NCI-H187 treated with DMSO at 0.1 percent for 48 hours (cell line): ENCODE measurements around the gene HLA-DRA.

ENCODE experiments used
- DNase-seq: peaks from one replicate; lab custom pipeline; 2025; lab: John Stamatoyannopoulos, UW

HLA-DRA gene

DNA sequence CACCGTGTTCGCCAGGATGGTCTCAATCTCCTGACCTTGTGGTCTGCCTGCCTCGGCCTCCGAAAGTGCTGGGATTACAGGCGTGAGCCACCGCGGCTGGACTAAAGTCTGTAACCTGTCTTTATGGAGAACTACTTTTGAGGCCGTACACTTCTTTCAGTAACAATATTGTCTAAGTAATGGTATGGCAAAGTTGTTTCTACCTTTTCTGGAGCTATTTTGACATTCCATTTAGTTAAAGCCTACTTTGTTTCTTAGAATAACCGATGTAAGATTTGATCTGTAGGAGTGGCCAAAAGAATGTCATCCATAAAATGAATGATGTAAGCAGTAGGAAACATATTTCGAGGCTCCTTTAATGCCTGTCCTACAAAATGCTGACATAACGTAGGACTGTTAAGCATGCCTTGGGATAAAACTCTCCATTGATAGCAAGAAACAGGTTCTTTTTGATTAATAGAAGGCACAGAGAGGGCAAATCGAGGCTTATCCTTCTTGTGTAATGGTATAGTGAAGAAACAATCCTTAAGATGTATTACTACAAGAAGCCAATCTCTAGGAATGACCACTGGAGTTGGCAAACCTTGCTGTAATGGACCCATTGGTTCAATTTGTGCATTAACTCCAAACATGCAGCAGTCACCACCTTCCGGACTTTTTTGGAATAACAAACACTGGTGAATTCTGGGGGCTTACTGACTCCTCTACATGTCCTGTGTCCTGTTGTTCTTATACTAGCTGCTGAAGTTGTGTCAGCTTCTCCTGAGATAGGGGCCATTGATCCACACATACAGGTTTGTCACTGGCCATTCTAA lies 35.9 kb downstream of the HLA-DRA start:
- DNase-seq: no peak

DNA sequence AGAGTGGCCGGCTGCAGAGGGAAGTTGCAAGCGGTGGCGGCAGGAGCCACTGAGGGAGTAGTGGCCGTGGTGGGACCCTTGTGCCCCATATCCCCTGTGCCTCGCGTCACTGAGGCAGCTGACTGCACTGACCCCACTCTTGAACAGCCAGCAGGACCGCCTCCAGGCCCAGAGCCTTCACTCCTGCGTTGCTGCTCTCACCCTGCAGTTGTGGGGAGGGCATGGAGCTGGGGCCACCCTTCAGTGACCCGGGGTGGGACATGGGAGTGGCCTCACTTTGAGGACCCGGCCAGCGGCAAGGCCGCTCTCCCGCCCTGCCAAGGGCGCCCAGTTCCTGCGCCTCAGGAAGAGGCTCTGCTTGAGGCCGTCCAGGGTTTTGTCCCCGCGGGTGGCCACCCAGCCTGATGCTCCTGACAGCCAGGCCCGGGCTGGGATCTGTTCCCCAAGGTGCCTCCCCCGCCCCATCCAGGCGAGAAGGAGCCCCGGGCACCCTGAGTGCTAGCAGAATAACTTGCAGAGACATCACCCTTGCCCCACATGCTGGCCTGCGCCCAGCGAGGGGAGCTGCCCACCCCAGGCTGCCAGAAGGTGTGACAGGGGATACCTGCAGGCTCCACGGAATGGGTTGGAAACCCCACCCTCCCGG lies 44.4 kb downstream of the HLA-DRA start:
- DNase-seq: no peak

DNA sequence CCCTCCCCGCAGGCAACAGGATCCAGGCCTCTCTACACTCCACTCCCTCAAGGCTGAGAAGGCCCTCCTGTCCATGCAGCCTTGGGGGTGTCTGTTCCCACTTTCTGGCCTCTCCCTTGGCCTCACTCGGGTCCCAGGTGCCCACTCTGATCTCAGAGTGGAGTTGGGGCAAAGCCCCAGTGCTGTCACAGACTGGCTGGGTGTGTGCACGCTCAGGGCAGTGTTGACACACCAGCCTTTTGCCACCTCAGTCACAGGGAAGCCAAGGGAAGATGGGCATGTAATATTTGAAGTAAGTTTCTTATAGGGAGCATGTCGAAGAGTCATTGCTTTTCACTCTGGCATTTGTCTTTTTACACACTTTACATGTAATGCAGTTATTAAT lies 44.9 kb downstream of the HLA-DRA start:
- DNase-seq: no peak

DNA sequence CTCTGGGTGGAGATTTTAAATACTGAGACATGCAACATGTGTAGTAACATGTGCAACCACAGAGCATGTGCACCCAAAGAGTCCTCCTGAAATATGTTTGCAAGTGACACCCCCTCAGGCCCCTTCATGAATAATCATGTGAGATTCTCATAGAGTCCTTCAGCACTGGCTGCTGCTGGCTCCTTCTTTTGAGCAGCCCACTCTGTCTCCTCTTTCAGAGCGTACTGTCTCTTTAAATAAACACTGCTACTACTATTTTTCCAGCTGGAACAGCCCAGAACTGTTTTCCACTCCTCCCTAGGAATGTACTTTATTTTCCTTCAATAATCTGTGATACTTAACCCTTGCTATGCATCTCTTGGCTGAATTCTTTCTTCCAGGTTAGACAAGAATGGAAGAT lies 48.4 kb downstream of the HLA-DRA start:
- DNase-seq: no peak

DNA sequence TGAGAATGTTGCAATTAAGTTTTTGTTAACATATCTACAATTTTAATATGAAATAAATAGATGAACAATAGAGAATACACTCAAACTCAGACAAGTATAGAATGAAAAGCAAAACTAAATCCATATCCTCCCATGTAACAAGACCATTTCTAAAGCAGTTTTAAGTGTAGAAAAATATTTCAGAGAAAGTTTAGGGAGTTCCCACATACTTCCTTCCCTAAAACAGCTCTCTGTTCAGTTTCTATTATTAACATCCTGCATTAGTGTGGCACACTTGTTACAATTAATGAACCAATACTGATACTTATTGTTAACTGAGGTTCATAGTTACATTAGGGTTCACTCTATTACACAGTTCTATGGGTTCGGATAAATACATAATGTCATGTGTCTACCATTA lies 52.0 kb downstream of the HLA-DRA start:
- no peak for DNase-seq

DNA sequence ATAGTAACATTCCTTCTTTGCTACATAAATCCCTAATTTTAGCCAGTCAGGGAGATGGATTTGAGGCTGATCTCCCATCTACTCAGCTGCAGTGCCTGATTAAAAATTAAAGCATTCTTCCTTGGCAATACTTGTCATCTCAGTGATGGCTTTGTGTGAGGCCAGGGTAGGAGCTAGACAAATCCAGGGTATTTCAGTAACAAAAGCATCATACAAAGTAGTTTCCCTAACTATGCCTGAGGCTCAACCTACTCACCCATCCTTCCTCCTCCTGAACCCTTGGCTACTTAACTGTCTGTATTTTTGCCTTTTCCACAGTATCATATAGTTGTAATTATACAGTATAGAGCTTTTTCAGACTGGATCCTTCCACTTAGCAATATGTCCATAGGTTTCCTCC lies 52.7 kb downstream of the HLA-DRA start:
- DNase-seq: no peak
